Measurements from ENCODE around the gene USP21.

Gene USP21

GRCh38 chr1:161138431-161138830 is 20.9 kb upstream of the USP21 start:
- H3K27ac ChIP-seq: no peak overlapping the region
- TF ChIP-seq, protein P1, sequence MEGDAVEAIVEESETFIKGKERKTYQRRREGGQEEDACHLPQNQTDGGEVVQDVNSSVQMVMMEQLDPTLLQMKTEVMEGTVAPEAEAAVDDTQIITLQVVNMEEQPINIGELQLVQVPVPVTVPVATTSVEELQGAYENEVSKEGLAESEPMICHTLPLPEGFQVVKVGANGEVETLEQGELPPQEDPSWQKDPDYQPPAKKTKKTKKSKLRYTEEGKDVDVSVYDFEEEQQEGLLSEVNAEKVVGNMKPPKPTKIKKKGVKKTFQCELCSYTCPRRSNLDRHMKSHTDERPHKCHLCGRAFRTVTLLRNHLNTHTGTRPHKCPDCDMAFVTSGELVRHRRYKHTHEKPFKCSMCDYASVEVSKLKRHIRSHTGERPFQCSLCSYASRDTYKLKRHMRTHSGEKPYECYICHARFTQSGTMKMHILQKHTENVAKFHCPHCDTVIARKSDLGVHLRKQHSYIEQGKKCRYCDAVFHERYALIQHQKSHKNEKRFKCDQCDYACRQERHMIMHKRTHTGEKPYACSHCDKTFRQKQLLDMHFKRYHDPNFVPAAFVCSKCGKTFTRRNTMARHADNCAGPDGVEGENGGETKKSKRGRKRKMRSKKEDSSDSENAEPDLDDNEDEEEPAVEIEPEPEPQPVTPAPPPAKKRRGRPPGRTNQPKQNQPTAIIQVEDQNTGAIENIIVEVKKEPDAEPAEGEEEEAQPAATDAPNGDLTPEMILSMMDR (conservative IDR thresholded peaks at IDR 0.05): no peak

GRCh38 chr1:161139766-161140165 is 19.5 kb upstream of the USP21 start:
- H3K27ac ChIP-seq: no peak overlapping the region
- TF ChIP-seq, protein P1 (conservative IDR thresholded peaks at IDR 0.05): peak; percentile 73

- H3K27ac ChIP-seq: no peak overlapping the region
- TF ChIP-seq, protein P1 (conservative IDR thresholded peaks at IDR 0.05): no peak
Measured at GRCh38 chr1:161140755-161141400, 18.4 kb upstream of the USP21 start.

DNA sequence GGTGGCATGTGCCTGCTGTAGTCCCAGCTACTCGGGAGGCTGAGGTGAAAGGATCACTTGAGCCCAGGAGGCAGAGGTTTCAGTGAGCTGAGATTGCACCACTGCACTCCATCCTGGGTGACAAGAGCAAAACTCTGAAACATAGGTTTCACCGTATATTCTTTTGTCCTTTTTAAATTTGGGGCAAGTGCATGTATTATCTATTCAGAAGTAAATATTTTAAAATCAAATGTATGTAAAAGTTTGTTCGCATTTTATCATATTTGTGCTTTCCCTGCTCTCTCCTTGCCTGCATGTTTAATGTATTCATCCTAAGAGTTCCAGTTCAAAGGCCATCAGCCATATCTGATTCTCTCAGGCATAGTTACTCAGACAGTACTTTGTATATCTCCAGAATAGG is 13.5 kb upstream of the USP21 start:
- no peak overlapping the region for H3K27ac ChIP-seq
- TF ChIP-seq, protein P1 (conservative IDR thresholded peaks at IDR 0.05): no peak

DNA sequence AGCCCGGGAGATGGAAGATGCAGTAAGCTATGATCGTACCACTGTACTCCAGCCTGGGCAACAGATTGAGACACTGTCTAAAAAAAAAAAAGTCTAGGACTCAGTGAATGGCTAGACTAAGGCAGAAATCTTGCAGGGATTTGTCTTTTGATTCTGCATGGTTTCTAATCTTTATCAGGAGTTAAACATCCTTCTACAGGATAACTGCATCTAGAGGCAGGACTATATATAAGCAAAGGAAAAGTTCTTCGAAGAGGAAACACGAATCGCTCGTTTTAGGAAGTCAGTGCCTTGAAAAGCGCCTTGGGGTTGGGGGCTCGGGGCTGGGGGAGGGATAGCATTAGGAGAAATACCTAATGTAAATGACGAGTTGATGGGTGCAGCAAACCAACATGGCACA is 6.1 kb upstream of the USP21 start:
- H3K27ac ChIP-seq: peak overlapping the region; percentile 97
- TF ChIP-seq, protein P1 (conservative IDR thresholded peaks at IDR 0.05): no peak

GRCh38 chr1:161153682-161154337 is 5.5 kb upstream of the USP21 start, which contains the start of gene UFC1:
Gene UFC1 (plus strand): TSS chr1:161153978. CDS start chr1:161153998, 20 bp downstream.
- TF ChIP-seq, protein P1 (conservative IDR thresholded peaks at IDR 0.05): no peak

GRCh38 chr1:161157867-161158266 is 1.4 kb upstream of the USP21 start:
- TF ChIP-seq, protein P1 (conservative IDR thresholded peaks at IDR 0.05): no peak

More at GRCh38 chr1:161153682-161154337, 5.5 kb upstream of the USP21 start, which contains the start of gene UFC1:
- peak within 1 kb of the TSS; percentile 97 for H3K27ac ChIP-seq

More at GRCh38 chr1:161157867-161158266, 1.4 kb upstream of the USP21 start:
- H3K27ac ChIP-seq: peak overlapping the region; percentile 85
